PFSK-1 (cell line): ENCODE measurements around the gene HDAC3.

Source experiments
- FOXP2 ChIP-seq: optimal IDR thresholded peaks from 2 replicates; pipeline ENCODE3; 2011; ENCODE audit warnings: borderline replicate concordance, control low read depth, inconsistent platforms; ENCODE audit not compliant: insufficient read depth; ENCODE audit errors: extremely low read length, extremely low read depth
- POLR2AphosphoS5 ChIP-seq: IDR thresholded peaks from 2 replicates; pipeline ENCODE4 v1.6.1; 2012; ENCODE audit warnings: low read depth, mild to moderate bottlenecking, control low read depth, low read length, moderate library complexity
- REST ChIP-seq, 2 experiments: IDR thresholded peaks; 2 replicates each; pipeline versions ENCODE4 v1.6.1 to v1.8.0; 2011 to 2012; ENCODE audit warnings: low read depth in 2 of 2, low read length in 2 of 2, control low read depth in 1 of 2, inconsistent platforms in 1 of 2, mild to moderate bottlenecking in 1 of 2, moderate library complexity in 1 of 2; ENCODE audit not compliant: insufficient read depth in 1 of 2
- SIN3A ChIP-seq: IDR thresholded peaks from 2 replicates; pipeline ENCODE4 v1.6.1; 2012; ENCODE audit warnings: mild to moderate bottlenecking, low read length, moderate library complexity, borderline replicate concordance; ENCODE audit not compliant: insufficient read depth
- TAF1 ChIP-seq: IDR thresholded peaks from 2 replicates; pipeline ENCODE4 v1.6.1; 2012; ENCODE audit warnings: low read length, control low read depth, borderline replicate concordance; ENCODE audit not compliant: insufficient read depth

Gene HDAC3

DNA sequence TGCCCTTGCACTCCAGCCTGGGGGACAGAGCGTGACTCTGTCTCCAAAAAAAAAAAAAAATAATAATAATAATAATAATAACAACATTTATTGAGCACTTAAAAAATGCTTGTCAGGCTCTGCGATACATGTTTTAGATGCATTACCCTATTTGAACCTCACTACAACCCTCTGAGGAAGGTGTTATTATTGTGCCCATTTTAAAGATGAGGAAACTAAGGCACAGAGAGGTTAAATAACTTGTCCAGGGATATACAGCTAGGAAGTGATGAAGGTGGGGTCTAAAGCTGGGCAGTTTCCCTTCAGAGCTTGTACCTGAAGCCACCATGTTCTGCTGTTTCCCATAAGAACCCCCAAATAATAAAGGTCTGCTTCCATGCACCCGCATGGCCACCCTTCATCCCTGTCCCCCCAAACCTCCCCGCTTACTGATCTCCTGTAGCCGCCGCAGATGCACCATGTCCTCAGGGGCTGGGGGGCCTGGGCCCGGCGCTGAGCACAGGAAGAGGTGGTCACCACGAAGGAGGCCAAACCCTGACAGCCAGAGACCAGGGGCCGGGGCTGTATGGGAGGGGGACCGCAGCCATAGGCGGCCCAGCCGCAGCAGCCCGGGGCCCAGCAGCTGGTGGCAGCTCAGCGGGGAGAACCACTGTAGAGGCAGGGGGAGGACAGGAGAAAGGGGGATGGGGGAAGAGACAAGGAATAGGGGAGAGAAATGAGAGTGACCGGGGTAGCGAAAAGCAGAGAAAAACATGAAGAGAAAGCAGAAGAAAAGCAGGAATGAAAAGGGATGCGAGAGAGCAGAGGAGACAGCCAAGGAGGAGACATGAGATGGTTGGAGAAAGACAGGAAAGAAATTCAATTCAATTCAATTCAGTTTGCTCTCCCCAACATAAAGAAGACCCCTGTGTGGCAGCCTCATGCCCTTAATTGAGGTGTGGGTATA is 29.6 kb upstream of the HDAC3 start:
- TF ChIP-seq TAF1: no peak
- no peak for TF ChIP-seq FOXP2
- TF ChIP-seq REST (IDR thresholded peaks at IDR 0.05; ENCODE audit: insufficient read depth in 1 of 2, low read depth in 2 of 2, low read length in 2 of 2): no peak
- TF ChIP-seq SIN3A: no peak
- TF ChIP-seq POLR2AphosphoS5: no peak

- TF ChIP-seq REST (IDR thresholded peaks at IDR 0.05; ENCODE audit: insufficient read depth in 1 of 2, low read depth in 2 of 2, low read length in 2 of 2): no peak
- TF ChIP-seq POLR2AphosphoS5: no peak
- TF ChIP-seq FOXP2: no peak
- no peak for TF ChIP-seq SIN3A
- TF ChIP-seq TAF1: no peak
Observed at GRCh38 chr5:141664733-141665461, 28.2 kb upstream of the HDAC3 start.

DNA sequence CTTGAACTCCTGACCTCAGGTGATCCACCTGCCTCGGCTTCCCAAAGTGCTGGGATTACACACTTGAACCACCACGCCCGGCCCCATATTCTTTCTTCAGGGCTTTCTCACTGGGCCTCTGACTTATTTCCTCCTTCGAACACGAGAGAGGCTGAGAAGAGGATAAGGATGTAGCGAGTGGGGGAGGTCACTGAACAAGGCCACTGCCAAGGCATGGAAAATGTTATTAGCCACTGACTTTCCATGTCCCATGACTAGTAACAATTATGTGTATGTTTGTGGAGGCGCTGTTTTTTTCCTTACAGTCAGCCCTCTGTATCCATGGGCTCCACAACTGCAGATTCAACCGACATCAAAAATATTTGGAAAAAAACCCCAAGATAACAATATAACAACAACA is 26.9 kb upstream of the HDAC3 start:
- TF ChIP-seq POLR2AphosphoS5 (no peak), REST (IDR thresholded peaks at IDR 0.05; ENCODE audit: insufficient read depth in 1 of 2, low read depth in 2 of 2, low read length in 2 of 2) (no peak), FOXP2 (no peak), SIN3A (no peak), TAF1 (no peak)

- TF ChIP-seq TAF1: no peak
- TF ChIP-seq FOXP2: no peak
- TF ChIP-seq POLR2AphosphoS5: no peak
- no peak for TF ChIP-seq REST (IDR thresholded peaks at IDR 0.05; ENCODE audit: insufficient read depth in 1 of 2, low read depth in 2 of 2, low read length in 2 of 2)
- no peak for TF ChIP-seq SIN3A
Observed at GRCh38 chr5:141662028-141662427, 25.4 kb upstream of the HDAC3 start.
